Neural crest cell (in vitro differentiated cells): ENCODE data around the gene HOXA6. TPM values are rescaled to one million over a fixed set of nuclear protein-coding genes. Genes with fewer than 3 reads are reported as not detected.

Source experiments
- DNase-seq: peaks from one replicate; pipeline ENCODE4 v3.0.0; 2021; ENCODE audit warnings: low read depth, mixed read lengths, low spot score
- H3K27ac Mint-ChIP-seq: one replicate; pipeline ENCODE4 v1.8.0; 2021; ENCODE audit warnings: mild to moderate bottlenecking, mixed read lengths; ENCODE audit not compliant: unreplicated experiment
- H3K27me3 Mint-ChIP-seq: 2 replicates; pipeline ENCODE4 v1.8.0; 2021; ENCODE audit warnings: low read depth, mild to moderate bottlenecking, mixed read lengths
- H3K36me3 Mint-ChIP-seq: 2 replicates; pipeline ENCODE4 v1.8.0; 2021; ENCODE audit warnings: low read depth, mild to moderate bottlenecking, mixed read lengths
- H3K4me1 Mint-ChIP-seq: 2 replicates; pipeline ENCODE4 v1.8.0; 2021; ENCODE audit warnings: mixed read lengths
- H3K4me3 Mint-ChIP-seq: one replicate; pipeline ENCODE4 v1.8.0; 2021; ENCODE audit warnings: mild to moderate bottlenecking, mixed read lengths
- H3K9me3 Mint-ChIP-seq: 2 replicates; pipeline ENCODE4 v1.8.0; 2021; ENCODE audit warnings: mixed read lengths
- total RNA-seq: library from RNA; stranded (reverse); gene quantifications from 2 replicates; pipeline ENCODE4 v1.2.1, GENCODE V29; 2021
- TF ChIP-seq, protein P1 (sequence below): fragments of 200-600 bp; sonication (generic); conservative IDR thresholded peaks from 2 replicates; pipeline ENCODE4 v1.5.0; 2021; ENCODE audit warnings: antibody characterized with exemption, mild to moderate bottlenecking

Gene HOXA6
- total RNA-seq, 1 donor from 2014 or later = 1.6 TPM

DNA sequence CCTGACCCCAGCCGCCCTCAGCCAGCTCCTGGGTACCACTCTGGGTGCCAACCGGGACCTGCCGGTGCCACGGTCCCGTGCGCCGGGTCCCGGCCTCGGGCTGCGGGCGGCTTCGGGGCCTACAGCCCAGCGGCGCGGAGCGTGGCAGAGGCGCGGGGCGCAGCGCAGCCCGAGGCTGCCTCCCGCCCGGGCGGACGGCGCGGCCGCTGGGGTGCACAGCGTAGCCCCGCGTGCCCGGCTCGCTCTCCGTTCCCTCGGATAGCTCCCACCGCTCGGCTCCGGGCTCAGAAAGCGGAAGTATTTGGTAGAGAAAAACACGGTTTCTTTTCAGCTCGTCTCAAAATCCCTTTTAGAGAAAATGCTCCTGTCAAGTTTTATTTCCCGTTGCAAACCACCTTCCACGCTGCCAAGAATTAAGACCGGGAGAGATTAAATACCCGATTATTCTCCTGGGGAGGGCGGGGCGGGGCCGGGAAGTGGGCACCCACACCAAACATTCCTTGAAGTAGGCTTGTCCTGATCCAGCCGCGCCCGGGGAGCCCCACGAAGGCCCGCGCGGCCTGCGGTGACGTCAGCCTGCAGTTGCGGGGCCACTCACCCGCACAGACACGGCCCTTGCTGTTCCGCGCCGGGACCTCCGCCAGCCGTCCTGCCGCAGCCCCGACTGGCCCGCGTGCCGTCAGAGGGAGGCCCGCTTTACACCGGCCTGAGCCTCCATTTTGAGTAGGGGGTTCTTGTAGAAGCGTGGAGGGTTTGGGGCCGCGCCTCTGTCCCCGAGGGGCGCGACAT, 45.2 kb upstream of the HOXA6 start:
- H3K9me3 Mint-ChIP-seq = no peaks in the 10 kb centered on the region
- TF ChIP-seq, protein P1, sequence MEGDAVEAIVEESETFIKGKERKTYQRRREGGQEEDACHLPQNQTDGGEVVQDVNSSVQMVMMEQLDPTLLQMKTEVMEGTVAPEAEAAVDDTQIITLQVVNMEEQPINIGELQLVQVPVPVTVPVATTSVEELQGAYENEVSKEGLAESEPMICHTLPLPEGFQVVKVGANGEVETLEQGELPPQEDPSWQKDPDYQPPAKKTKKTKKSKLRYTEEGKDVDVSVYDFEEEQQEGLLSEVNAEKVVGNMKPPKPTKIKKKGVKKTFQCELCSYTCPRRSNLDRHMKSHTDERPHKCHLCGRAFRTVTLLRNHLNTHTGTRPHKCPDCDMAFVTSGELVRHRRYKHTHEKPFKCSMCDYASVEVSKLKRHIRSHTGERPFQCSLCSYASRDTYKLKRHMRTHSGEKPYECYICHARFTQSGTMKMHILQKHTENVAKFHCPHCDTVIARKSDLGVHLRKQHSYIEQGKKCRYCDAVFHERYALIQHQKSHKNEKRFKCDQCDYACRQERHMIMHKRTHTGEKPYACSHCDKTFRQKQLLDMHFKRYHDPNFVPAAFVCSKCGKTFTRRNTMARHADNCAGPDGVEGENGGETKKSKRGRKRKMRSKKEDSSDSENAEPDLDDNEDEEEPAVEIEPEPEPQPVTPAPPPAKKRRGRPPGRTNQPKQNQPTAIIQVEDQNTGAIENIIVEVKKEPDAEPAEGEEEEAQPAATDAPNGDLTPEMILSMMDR = no peak
- peaks cover 99% of the 10 kb centered on the region for H3K27me3 Mint-ChIP-seq
- no peaks in the 10 kb centered on the region for H3K36me3 Mint-ChIP-seq
- H3K27ac Mint-ChIP-seq = no peak overlapping the region
- no peak for DNase-seq
- H3K4me1 Mint-ChIP-seq = peaks cover 5% of the 10 kb centered on the region
- H3K4me3 Mint-ChIP-seq = no peak overlapping the region

DNA sequence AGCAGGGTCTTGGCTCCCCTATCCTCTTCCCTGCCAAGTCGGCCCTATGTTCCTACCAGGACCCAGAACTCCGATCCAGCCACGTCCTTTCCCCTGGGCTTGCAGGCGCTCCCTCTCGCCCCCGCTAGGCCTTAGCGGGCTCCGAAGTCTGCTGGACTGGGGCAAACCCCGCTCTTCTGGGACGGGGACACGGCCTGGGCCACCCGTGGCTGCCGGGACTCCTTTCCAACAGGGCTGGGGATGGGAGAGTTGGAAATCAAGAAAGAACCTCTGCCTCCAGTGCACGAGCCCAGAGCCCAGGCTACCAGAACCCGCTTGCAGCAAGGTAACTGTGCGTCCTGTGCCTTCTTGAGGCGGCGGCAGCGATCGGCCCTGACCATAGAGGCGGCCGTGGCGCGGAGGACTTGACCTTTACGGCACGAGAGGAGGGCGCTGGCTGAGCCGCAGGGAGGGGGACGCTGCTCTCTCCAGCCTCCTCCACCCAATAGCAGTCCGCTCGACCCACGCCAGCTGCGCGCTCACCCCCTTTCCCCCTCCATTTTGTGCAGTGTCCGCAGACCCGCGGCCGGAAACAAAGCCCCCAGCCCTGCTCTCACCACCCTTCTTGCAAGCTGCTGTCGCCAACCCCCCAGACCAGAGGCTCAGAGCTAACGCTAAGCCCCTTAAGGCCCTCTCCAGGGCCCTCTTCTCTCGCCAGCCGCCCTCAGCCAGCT, 44.4 kb upstream of the HOXA6 start:
- Mint-ChIP-seq H3K36me3 (no peaks in the 10 kb centered on the region), H3K4me3 (no peak overlapping the region), H3K9me3 (no peaks in the 10 kb centered on the region), H3K27ac (no peak overlapping the region), H3K27me3 (peaks cover 99% of the 10 kb centered on the region), H3K4me1 (peaks cover 5% of the 10 kb centered on the region)
- no peak for DNase-seq
- TF ChIP-seq, protein P1 = no peak

DNA sequence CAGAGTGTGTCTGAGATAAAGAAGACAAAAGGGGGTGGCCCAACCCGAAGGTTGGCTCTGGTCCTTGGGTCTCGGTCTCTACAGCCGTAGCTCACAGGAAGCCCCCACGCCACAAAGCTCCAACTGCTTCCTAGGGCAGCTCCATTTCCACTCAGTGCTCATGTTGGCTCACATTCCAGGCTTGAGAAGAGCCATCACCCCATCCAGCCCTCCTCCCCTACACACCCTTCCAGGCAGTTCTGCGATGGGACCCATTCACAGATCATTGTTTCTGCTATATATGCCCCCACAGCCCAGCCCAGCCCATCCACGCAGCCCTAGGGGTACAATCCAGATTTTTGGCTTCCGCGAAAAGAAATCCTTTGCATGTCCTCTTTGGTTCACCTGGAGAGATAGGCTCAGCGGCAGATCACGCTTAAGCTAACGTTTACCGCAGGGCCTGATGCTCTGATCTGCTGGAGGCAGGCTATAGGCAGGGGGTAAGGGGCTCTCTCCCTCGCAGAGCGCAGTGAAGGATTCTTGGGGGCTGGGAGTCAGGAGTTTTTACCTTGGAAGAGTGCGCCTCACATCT, 43.7 kb upstream of the HOXA6 start:
- TF ChIP-seq, protein P1 = no peak
- DNase-seq = no peak
- Mint-ChIP-seq H3K9me3 (no peaks in the 10 kb centered on the region), H3K4me3 (no peak overlapping the region), H3K36me3 (no peaks in the 10 kb centered on the region), H3K27me3 (peaks cover 99% of the 10 kb centered on the region), H3K27ac (no peak overlapping the region), H3K4me1 (peaks cover 5% of the 10 kb centered on the region)

DNA sequence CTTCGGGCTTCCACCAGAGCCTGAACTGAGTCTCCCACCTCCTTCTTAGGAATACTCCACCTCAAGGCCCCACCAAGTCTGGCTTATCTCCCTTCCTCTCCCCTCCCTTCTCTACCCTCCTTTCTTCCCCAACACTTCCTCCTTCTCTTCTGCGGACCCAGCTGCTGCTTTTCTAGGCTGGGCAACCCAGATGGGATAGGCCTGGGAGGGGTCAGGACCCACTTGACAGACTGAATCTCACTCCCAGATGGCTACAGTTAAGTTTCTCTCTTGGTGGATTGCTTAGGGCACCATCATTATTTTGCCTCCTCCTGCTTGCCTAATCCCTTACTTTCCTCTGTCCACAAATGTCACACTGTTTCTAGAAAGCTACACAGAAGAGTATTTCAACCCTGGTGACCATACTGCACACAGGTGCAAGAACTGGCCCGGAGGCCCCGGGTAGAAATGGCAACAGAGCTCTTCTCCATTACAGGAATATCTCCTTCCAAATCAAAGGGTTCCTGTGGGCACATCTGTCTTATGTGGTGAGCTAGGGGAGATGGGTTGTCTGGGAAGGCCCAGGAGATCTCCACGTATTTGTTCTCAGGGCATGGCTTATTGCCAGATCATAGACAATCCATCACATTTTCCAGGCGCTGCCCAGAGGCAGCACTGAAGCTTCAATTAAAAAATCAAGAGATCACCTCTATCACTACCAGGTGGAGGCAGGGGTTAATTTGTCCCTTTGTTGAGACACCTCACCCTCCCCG, 42.6 kb upstream of the HOXA6 start:
- peaks cover 99% of the 10 kb centered on the region for H3K27me3 Mint-ChIP-seq
- no peak overlapping the region for H3K27ac Mint-ChIP-seq
- TF ChIP-seq, protein P1 = no peak
- peaks cover 5% of the 10 kb centered on the region for H3K4me1 Mint-ChIP-seq
- no peaks in the 10 kb centered on the region for H3K9me3 Mint-ChIP-seq
- DNase-seq = no peak
- H3K36me3 Mint-ChIP-seq = no peaks in the 10 kb centered on the region
- peak overlapping the region; percentile 54 for H3K4me3 Mint-ChIP-seq

DNA sequence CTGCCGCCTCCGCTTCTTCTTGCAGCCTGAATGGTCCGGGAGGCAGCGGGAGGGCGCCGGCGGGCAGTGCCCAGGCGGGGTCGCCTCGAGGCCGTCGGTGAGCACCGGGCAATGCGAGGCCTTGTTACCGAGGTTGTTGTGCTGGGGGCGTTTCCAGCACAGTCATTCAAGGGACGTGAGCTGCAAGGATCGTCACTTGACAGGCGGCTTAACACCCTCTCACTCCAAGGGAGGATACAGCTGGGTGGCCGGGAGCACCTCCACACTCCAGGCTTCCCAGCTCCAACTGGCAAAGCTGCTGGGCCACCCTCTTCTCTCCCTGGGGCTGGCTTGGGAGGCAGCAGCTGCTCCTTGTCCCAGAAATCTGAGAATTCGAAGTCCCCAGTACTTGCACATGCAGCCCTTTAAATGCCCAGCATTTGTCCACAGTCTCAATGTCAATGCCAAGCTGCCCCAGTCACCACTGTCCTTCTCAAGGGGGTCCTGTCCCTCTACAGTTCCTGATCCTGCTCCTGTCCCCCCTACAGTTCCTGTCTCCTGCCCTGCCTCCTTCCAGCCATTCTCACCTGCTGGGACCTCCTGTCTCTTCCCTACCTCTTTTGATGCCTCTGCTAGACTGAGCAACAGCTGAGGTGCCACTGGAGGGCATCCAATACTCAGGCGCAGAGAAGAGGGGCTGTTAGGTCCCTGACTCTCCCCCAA, 41.9 kb upstream of the HOXA6 start:
- peak overlapping the region; percentile 54 for H3K4me3 Mint-ChIP-seq
- H3K27ac Mint-ChIP-seq = no peak overlapping the region
- peaks cover 10% of the 10 kb centered on the region for H3K4me1 Mint-ChIP-seq
- TF ChIP-seq, protein P1 = no peak
- H3K27me3 Mint-ChIP-seq = peaks cover 99% of the 10 kb centered on the region
- H3K36me3 Mint-ChIP-seq = peaks cover 5% of the 10 kb centered on the region
- DNase-seq = no peak
- H3K9me3 Mint-ChIP-seq = no peaks in the 10 kb centered on the region
